GM21619 (cell line): ENCODE data around the gene BNC1.
"Not testable (repeated sequence)": the region's sequence is repeated elsewhere in the genome, so short reads cannot be mapped to it uniquely, and the experiment has no call there.

Experiments
- ATAC-seq: cut with Tn5 transposase; IDR thresholded peaks from one replicate; pipeline ENCODE4 v1.9.1; 2021; ENCODE audit not compliant: unreplicated experiment

Gene BNC1

GRCh38 chr15:83293201-83293600 is 8.7 kb upstream of the BNC1 start:
- ATAC-seq, result no peak

- ATAC-seq, result no peak
Observed at GRCh38 chr15:83292317-83292716, 7.9 kb upstream of the BNC1 start.

GRCh38 chr15:83290236-83290635 is 5.8 kb upstream of the BNC1 start:
- ATAC-seq, result no peak

GRCh38 chr15:83289160-83289559 is 4.7 kb upstream of the BNC1 start:
- ATAC-seq, result no peak

GRCh38 chr15:83288381-83288801 is 3.9 kb upstream of the BNC1 start:
- ATAC-seq, result no peak

- ATAC-seq, result no peak
Observed at GRCh38 chr15:83287541-83288027, 3.1 kb upstream of the BNC1 start.

GRCh38 chr15:83285979-83286553 is 1.6 kb upstream of the BNC1 start:
- ATAC-seq, result no peak

- no peak for ATAC-seq
Observed at GRCh38 chr15:83285284-83285978, 967 bp upstream of the BNC1 start.

GRCh38 chr15:83283813-83284558 is 478 bp downstream of the BNC1 start:
- no peak for ATAC-seq

GRCh38 chr15:83283138-83283812 is 1.2 kb downstream of the BNC1 start:
- ATAC-seq, result no peak

GRCh38 chr15:83282776-83283137 is 1.7 kb downstream of the BNC1 start:
- ATAC-seq, result no peak

GRCh38 chr15:83282141-83282540 is 2.3 kb downstream of the BNC1 start:
- no peak for ATAC-seq

GRCh38 chr15:83278191-83278590 is 6.3 kb downstream of the BNC1 start:
- no peak for ATAC-seq

- no peak for ATAC-seq
Observed at GRCh38 chr15:83276661-83277060, 7.8 kb downstream of the BNC1 start.

GRCh38 chr15:83275412-83275811 is 9.1 kb downstream of the BNC1 start:
- ATAC-seq, result no peak

- ATAC-seq, result no peak
Observed at GRCh38 chr15:83270176-83270575, 14.3 kb downstream of the BNC1 start.

- ATAC-seq, result no peak
Observed at GRCh38 chr15:83268147-83268546, 16.3 kb downstream of the BNC1 start.

- ATAC-seq, result no peak
Observed at GRCh38 chr15:83262594-83263315, 21.7 kb downstream of the BNC1 start.

GRCh38 chr15:83262181-83262580 is 22.3 kb downstream of the BNC1 start:
- not testable (repeated sequence) for ATAC-seq

- no peak for ATAC-seq
Observed at GRCh38 chr15:83250781-83251180, 33.7 kb downstream of the BNC1 start.

- ATAC-seq, result no peak
Observed at GRCh38 chr15:83249030-83249343, 35.5 kb downstream of the BNC1 start.
